ENCODE data around the gene OTOA.
"Not testable (repeated sequence)": the region's sequence is repeated elsewhere in the genome, so short reads cannot be mapped to it uniquely, and the experiment has no call there.

OTOA gene

GRCh38 chr16:21643785-21644184 is 20.0 kb upstream of the OTOA start:
- DNase-seq (ENCODE audit: low read depth), result no peak
- TF ChIP-seq CTCF (IDR thresholded peaks at IDR 0.05; ENCODE audit: control insufficient read depth, insufficient read depth, low read depth, low read length, missing control alignments), result no peak
- no peak overlapping the region for H3K4me3 ChIP-seq (ENCODE audit: control insufficient read depth, low read depth, low read length)

- no peak for TF ChIP-seq CTCF (IDR thresholded peaks at IDR 0.05; ENCODE audit: control insufficient read depth, insufficient read depth, low read depth, low read length, missing control alignments)
- H3K4me3 ChIP-seq (ENCODE audit: control insufficient read depth, low read depth, low read length), result no peak overlapping the region
- DNase-seq (ENCODE audit: low read depth), result no peak
Measured at GRCh38 chr16:21644674-21645073, 19.1 kb upstream of the OTOA start.

- no peak for DNase-seq (ENCODE audit: low read depth)
- no peak for TF ChIP-seq CTCF (IDR thresholded peaks at IDR 0.05; ENCODE audit: control insufficient read depth, insufficient read depth, low read depth, low read length, missing control alignments)
- no peak overlapping the region for H3K4me3 ChIP-seq (ENCODE audit: control insufficient read depth, low read depth, low read length)
Measured at GRCh38 chr16:21645261-21645721, 18.5 kb upstream of the OTOA start.

GRCh38 chr16:21646091-21646490 is 17.7 kb upstream of the OTOA start:
- no peak for TF ChIP-seq CTCF (IDR thresholded peaks at IDR 0.05; ENCODE audit: control insufficient read depth, insufficient read depth, low read depth, low read length, missing control alignments)
- DNase-seq (ENCODE audit: low read depth), result no peak
- no peak overlapping the region for H3K4me3 ChIP-seq (ENCODE audit: control insufficient read depth, low read depth, low read length)

- no peak for DNase-seq (ENCODE audit: low read depth)
- no peak overlapping the region for H3K4me3 ChIP-seq (ENCODE audit: control insufficient read depth, low read depth, low read length)
- no peak for TF ChIP-seq CTCF (IDR thresholded peaks at IDR 0.05; ENCODE audit: control insufficient read depth, insufficient read depth, low read depth, low read length, missing control alignments)
Measured at GRCh38 chr16:21646721-21647561, 16.8 kb upstream of the OTOA start.

GRCh38 chr16:21647562-21648164 is 16.1 kb upstream of the OTOA start:
- no peak for DNase-seq (ENCODE audit: low read depth)
- no peak for TF ChIP-seq CTCF (IDR thresholded peaks at IDR 0.05; ENCODE audit: control insufficient read depth, insufficient read depth, low read depth, low read length, missing control alignments)
- no peak overlapping the region for H3K4me3 ChIP-seq (ENCODE audit: control insufficient read depth, low read depth, low read length)

GRCh38 chr16:21649826-21650406 is 13.9 kb upstream of the OTOA start:
- DNase-seq (ENCODE audit: low read depth); H3K4me3 ChIP-seq (ENCODE audit: control insufficient read depth, low read depth, low read length): not testable (repeated sequence)
